Stomach (tissue), 4 donors: Measurements from ENCODE around the gene ELN.

Source experiments
- POLR2AphosphoS5 ChIP-seq, 3 donors: sonication (generic); formaldehyde crosslinking; IDR thresholded peaks; one replicate each; pipeline ENCODE4 v1.6.1; 2016; ENCODE audit warnings: antibody characterized with exemption in 3 of 3
- TF ChIP-seq, protein P1 (sequence below), 7 experiments: fragments of 450-650 bp in 4 of 7; fragments of 200-600 bp in 3 of 7; sonication (generic) in 3 of 7; IDR thresholded peaks; one replicate each; pipeline ENCODE4 v1.5.1; 2016 to 2019; ENCODE audit warnings: antibody characterized with exemption in 7 of 7, control low read depth in 2 of 7, mild to moderate bottlenecking in 1 of 7

DNA sequence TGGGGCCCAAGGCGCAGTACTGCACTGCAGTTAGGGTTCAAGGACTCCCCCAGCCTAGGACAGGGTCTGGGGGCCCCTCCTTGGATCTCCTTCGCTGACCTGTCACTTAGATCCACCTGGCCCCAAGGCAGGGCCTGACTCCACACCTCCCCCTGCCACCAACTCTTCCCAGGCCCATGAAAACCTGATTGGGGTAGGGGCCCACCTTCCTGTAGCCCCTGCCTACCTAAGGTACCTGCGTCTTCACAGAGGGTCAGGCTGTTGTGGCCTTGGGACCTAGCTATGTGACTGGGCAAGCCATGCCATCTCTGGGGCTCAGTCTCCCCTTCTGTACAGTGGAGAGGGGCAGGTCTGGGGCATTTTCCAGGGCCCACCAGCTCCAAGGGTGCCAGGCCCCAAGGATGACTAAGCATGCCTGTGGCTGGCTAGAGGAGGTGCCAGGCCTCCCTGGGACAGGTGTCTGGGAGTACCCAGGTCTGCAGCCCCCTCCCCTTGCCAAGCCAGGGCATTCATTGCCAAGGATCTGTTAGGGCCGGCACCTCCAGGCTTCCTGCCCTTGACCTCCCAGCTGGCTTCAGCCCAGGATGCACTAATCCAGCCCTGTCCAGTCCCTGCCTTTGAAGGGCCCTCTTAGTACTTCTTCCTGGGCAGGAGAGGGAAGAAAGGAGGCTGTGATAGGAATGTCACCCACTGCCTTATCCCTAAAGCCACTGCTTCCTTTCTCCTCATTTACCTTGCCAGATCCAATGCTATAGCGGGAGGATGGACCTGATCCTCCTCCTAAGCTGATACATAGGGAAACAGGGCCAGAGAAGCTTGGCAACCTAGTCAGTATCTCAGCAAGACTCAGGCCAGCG is 57.0 kb downstream of the ELN start:
- TF ChIP-seq, protein P1, sequence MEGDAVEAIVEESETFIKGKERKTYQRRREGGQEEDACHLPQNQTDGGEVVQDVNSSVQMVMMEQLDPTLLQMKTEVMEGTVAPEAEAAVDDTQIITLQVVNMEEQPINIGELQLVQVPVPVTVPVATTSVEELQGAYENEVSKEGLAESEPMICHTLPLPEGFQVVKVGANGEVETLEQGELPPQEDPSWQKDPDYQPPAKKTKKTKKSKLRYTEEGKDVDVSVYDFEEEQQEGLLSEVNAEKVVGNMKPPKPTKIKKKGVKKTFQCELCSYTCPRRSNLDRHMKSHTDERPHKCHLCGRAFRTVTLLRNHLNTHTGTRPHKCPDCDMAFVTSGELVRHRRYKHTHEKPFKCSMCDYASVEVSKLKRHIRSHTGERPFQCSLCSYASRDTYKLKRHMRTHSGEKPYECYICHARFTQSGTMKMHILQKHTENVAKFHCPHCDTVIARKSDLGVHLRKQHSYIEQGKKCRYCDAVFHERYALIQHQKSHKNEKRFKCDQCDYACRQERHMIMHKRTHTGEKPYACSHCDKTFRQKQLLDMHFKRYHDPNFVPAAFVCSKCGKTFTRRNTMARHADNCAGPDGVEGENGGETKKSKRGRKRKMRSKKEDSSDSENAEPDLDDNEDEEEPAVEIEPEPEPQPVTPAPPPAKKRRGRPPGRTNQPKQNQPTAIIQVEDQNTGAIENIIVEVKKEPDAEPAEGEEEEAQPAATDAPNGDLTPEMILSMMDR (IDR thresholded peaks at IDR 0.05): no peak
- no peak for TF ChIP-seq POLR2AphosphoS5 (IDR thresholded peaks at IDR 0.05)
